ENCODE data around the gene FBRSL1. TPM values are rescaled to one million over a fixed set of nuclear protein-coding genes. Genes with fewer than 3 reads are reported as not detected.
A peak's percentile ranks its signal among the peaks of the same experiment; 100 is the strongest.

Gene FBRSL1
- total and polyA plus RNA-seq, 10 donors: 14.3 to 161 (median 49.8) TPM

- Histone ChIP-seq H3K9me3 (no peaks in the 10 kb centered on the region), H3K27me3 (replicated peaks in 1 of 7) (peaks cover 0 to 12% (median 0%) of the 10 kb centered on the region in 7 donors), H3K4me1 (peaks cover 8 to 66% (median 22%) of the 10 kb centered on the region in 6 donors), H3K36me3 (no peaks in the 10 kb centered on the region), H3K27ac (peak overlapping the region in 3 of 8 donors; percentile 53 to 61 (median 57)), H3K4me3 (peak overlapping the region in 1 of 8 donors; percentile 34)
- TF ChIP-seq POLR2AphosphoS5 (IDR thresholded peaks at IDR 0.05): peak in 2 of 3 donors; percentile 6 to 53
- TF ChIP-seq POLR2A (IDR thresholded peaks at IDR 0.05): no peak
- DNase-seq: peak; percentile 91
- intact Hi-C loops (cut with DNase I; ENCODE audit: low total_unique reads): no loop called here
- WGBS, 5 donors: 72 to 91% (median 81%) methylated on average over 18 to 35 of the region's 47 CpGs
These were observed 14.5 kb upstream of the FBRSL1 start for GRCh38 chr12:132475304-132476037.

GRCh38 chr12:132476038-132476414, 13.9 kb upstream of the FBRSL1 start:
- no peaks in the 10 kb centered on the region for H3K36me3 ChIP-seq
- TF ChIP-seq CTCF (IDR thresholded peaks at IDR 0.05 in 8 of 11, conservative IDR thresholded peaks at IDR 0.05 in 3 of 11): no peak
- TF ChIP-seq POLR2AphosphoS5 (IDR thresholded peaks at IDR 0.05): no peak
- no peak for TF ChIP-seq POLR2A (IDR thresholded peaks at IDR 0.05)
- intact Hi-C loops (cut with DNase I; ENCODE audit: low total_unique reads): no loop called here
- H3K9me3 ChIP-seq: no peaks in the 10 kb centered on the region
- peak overlapping the region in 1 of 8 donors; percentile 61 for H3K27ac ChIP-seq
- H3K4me1 ChIP-seq: peaks cover 8 to 70% (median 24%) of the 10 kb centered on the region in 6 donors
- WGBS, 5 donors: 83 to 94% (median 94%) methylated on average over 18 to 26 of the region's 26 CpGs
- no peak for DNase-seq
- peaks cover 0 to 17% (median 0%) of the 10 kb centered on the region in 7 donors for H3K27me3 ChIP-seq (replicated peaks in 1 of 7)
- no peak overlapping the region for H3K4me3 ChIP-seq

- Histone ChIP-seq H3K27ac (peak overlapping the region in 2 of 8 donors; percentile 1 to 21), H3K27me3 (replicated peaks in 1 of 7) (peaks cover 0 to 21% (median 0%) of the 10 kb centered on the region in 7 donors), H3K4me1 (peaks cover 7 to 70% (median 22%) of the 10 kb centered on the region in 6 donors), H3K9me3 (no peaks in the 10 kb centered on the region), H3K4me3 (no peak overlapping the region), H3K36me3 (no peaks in the 10 kb centered on the region)
- TF ChIP-seq POLR2A (IDR thresholded peaks at IDR 0.05) (no peak), CTCF (IDR thresholded peaks at IDR 0.05 in 8 of 11, conservative IDR thresholded peaks at IDR 0.05 in 3 of 11) (no peak), POLR2AphosphoS5 (IDR thresholded peaks at IDR 0.05) (no peak)
- DNase-seq: no peak
- intact Hi-C loops (cut with DNase I; ENCODE audit: low total_unique reads): no loop called here
- 73 to 91% (median 81%) methylated on average over 15 to 18 of the region's 18 CpGs for WGBS, 5 donors
These were observed 13.5 kb upstream of the FBRSL1 start for GRCh38 chr12:132476421-132476820.

- peaks cover 0 to 23% (median 0%) of the 10 kb centered on the region in 7 donors for H3K27me3 ChIP-seq (replicated peaks in 1 of 7)
- H3K4me1 ChIP-seq: peaks cover 0 to 70% (median 20%) of the 10 kb centered on the region in 6 donors
- WGBS, 5 donors: 33 to 54% (median 40%) methylated on average over 11 to 14 of the region's 14 CpGs
- peak overlapping the region in 2 of 8 donors; percentile 1 to 21 for H3K27ac ChIP-seq
- DNase-seq: no peak
- TF ChIP-seq POLR2AphosphoS5 (IDR thresholded peaks at IDR 0.05) (peak in 1 of 3 donors; percentile 62), CTCF (IDR thresholded peaks at IDR 0.05 in 8 of 11, conservative IDR thresholded peaks at IDR 0.05 in 3 of 11) (no peak)
- no peak overlapping the region for H3K4me3 ChIP-seq
- intact Hi-C loops (cut with DNase I; ENCODE audit: low total_unique reads): no loop called here
- no peaks in the 10 kb centered on the region for H3K9me3 ChIP-seq
- no peaks in the 10 kb centered on the region for H3K36me3 ChIP-seq
These were observed 12.8 kb upstream of the FBRSL1 start for GRCh38 chr12:132477017-132477702.
